Right lobe of liver (tissue), 4 donors: Measurements from ENCODE around the gene TRAF4.

Experiments used
- CTCF ChIP-seq, 4 donors: fragments of 200-600 bp in 3 of 4; fragments of 450-650 bp in 1 of 4; IDR thresholded peaks; one replicate each; pipeline versions ENCODE4 v1.5.1 to v1.8.0; 2016 to 2022; ENCODE audit warnings: antibody characterized with exemption in 4 of 4, mild to moderate bottlenecking in 2 of 4
- POLR2A ChIP-seq: fragments of 450-650 bp; IDR thresholded peaks from one replicate; pipeline ENCODE4 v1.6.1; 2017; ENCODE audit warnings: antibody characterized with exemption, mild to moderate bottlenecking
- donor health status: DM: no; HTN: no; CAD: no.
- donor health status: DM: no; HTN: no; CAD: no.
- donor health status: DM: no; HTN: yes; CAD: no.

GRCh38 chr17:28738680-28739384 lies 5.0 kb upstream of the TRAF4 start:
- TF ChIP-seq CTCF (IDR thresholded peaks at IDR 0.05) (no peak), POLR2A (no peak)
